ENCODE results near the gene PPP2R5E. TPM values are rescaled to one million over a fixed set of nuclear protein-coding genes. Genes with fewer than 3 reads are reported as not detected.

Gene PPP2R5E
- total and polyA plus RNA-seq, 4 donors: 6.0 to 13.1 (median 8.4) TPM

GRCh38 chr14:63454436-63454835 lies 88.7 kb downstream of the PPP2R5E start:
- no peaks in the 10 kb centered on the region for H3K9me3 ChIP-seq (ENCODE audit: control insufficient read depth in 4 of 4, low read length in 3 of 4)

GRCh38 chr14:63453443-63453936 lies 89.7 kb downstream of the PPP2R5E start:
- DNase-seq (ENCODE audit: low spot score): no peak
- Histone ChIP-seq H3K4me1 (ENCODE audit: control insufficient read depth in 4 of 4, insufficient read depth in 4 of 4, low read length in 3 of 4) (peaks cover 4 to 20% (median 6%) of the 10 kb centered on the region in 4 donors), H3K36me3 (ENCODE audit: control insufficient read depth in 4 of 4, insufficient read depth in 3 of 4, low read depth in 1 of 4, low read length in 3 of 4) (peaks cover 0 to 4% (median under 1%) of the 10 kb centered on the region in 4 donors), H3K9ac (ENCODE audit: low read depth in 1 of 2, low read length in 2 of 2) (no peak overlapping the region), H3K27me3 (ENCODE audit: control insufficient read depth in 4 of 4, insufficient read depth in 4 of 4, low read length in 3 of 4) (no peaks in the 10 kb centered on the region), H3K27ac (ENCODE audit: low read depth in 1 of 2, low read length in 2 of 2) (no peak overlapping the region), H3K9me3 (ENCODE audit: control insufficient read depth in 4 of 4, low read length in 3 of 4) (no peaks in the 10 kb centered on the region), H3K4me3 (ENCODE audit: low read depth in 1 of 3, low read length in 3 of 3) (no peak overlapping the region)
- WGBS: 80% methylated on average over 8 of the region's 8 CpGs
- peak in 1 of 2 donors; percentile 25 for TF ChIP-seq RXRA (IDR thresholded peaks at IDR 0.05)
- TF ChIP-seq TAF1 (conservative IDR thresholded peaks at IDR 0.05): no peak
- TF ChIP-seq FOXA1 (IDR thresholded peaks at IDR 0.05): no peak

More at GRCh38 chr14:63454436-63454835, 88.7 kb downstream of the PPP2R5E start:
- Histone ChIP-seq H3K27me3 (ENCODE audit: control insufficient read depth in 4 of 4, insufficient read depth in 4 of 4, low read length in 3 of 4) (no peaks in the 10 kb centered on the region), H3K36me3 (ENCODE audit: control insufficient read depth in 4 of 4, insufficient read depth in 3 of 4, low read depth in 1 of 4, low read length in 3 of 4) (peaks cover 0 to 4% (median under 1%) of the 10 kb centered on the region in 4 donors), H3K4me1 (ENCODE audit: control insufficient read depth in 4 of 4, insufficient read depth in 4 of 4, low read length in 3 of 4) (peaks cover 4 to 20% (median 6%) of the 10 kb centered on the region in 4 donors), H3K9ac (ENCODE audit: low read depth in 1 of 2, low read length in 2 of 2) (no peak overlapping the region), H3K4me3 (ENCODE audit: low read depth in 1 of 3, low read length in 3 of 3) (no peak overlapping the region), H3K27ac (ENCODE audit: low read depth in 1 of 2, low read length in 2 of 2) (no peak overlapping the region)
- WGBS: 96% methylated on average over 3 of the region's 3 CpGs
- no peak for DNase-seq (ENCODE audit: low spot score)
- TF ChIP-seq REST (IDR thresholded peaks at IDR 0.05) (no peak), JUND (IDR thresholded peaks at IDR 0.05) (no peak), MAX (IDR thresholded peaks at IDR 0.05) (no peak), CTCF (IDR thresholded peaks at IDR 0.05; ENCODE audit: low read depth, low read length, missing input control) (no peak), RXRA (IDR thresholded peaks at IDR 0.05) (no peak)

GRCh38 chr14:63452796-63453195 lies 90.4 kb downstream of the PPP2R5E start:
- H3K9ac ChIP-seq (ENCODE audit: low read depth in 1 of 2, low read length in 2 of 2): no peak overlapping the region
- no peaks in the 10 kb centered on the region for H3K9me3 ChIP-seq (ENCODE audit: control insufficient read depth in 4 of 4, low read length in 3 of 4)
- no peaks in the 10 kb centered on the region for H3K27me3 ChIP-seq (ENCODE audit: control insufficient read depth in 4 of 4, insufficient read depth in 4 of 4, low read length in 3 of 4)
- no peak overlapping the region for H3K27ac ChIP-seq (ENCODE audit: low read depth in 1 of 2, low read length in 2 of 2)
- WGBS: 93% methylated on average over 3 of the region's 3 CpGs
- DNase-seq (ENCODE audit: low spot score): no peak
- peaks cover 0 to 4% (median under 1%) of the 10 kb centered on the region in 4 donors for H3K36me3 ChIP-seq (ENCODE audit: control insufficient read depth in 4 of 4, insufficient read depth in 3 of 4, low read depth in 1 of 4, low read length in 3 of 4)
- no peak overlapping the region for H3K4me3 ChIP-seq (ENCODE audit: low read depth in 1 of 3, low read length in 3 of 3)
- H3K4me1 ChIP-seq (ENCODE audit: control insufficient read depth in 4 of 4, insufficient read depth in 4 of 4, low read length in 3 of 4): peaks cover under 1 to 15% (median 3%) of the 10 kb centered on the region in 4 donors
- TF ChIP-seq HNF4G (IDR thresholded peaks at IDR 0.05): no peak
- no peak for TF ChIP-seq TAF1 (conservative IDR thresholded peaks at IDR 0.05)
- no peak for TF ChIP-seq ATF3 (IDR thresholded peaks at IDR 0.05)
- TF ChIP-seq HNF4A (conservative IDR thresholded peaks at IDR 0.05): no peak
- no peak for TF ChIP-seq YY1 (IDR thresholded peaks at IDR 0.05)
- no peak for TF ChIP-seq GABPA (IDR thresholded peaks at IDR 0.05 in 1 of 2, conservative IDR thresholded peaks at IDR 0.05 in 1 of 2)
- no peak for TF ChIP-seq MAX (IDR thresholded peaks at IDR 0.05)
- TF ChIP-seq ZBTB33 (IDR thresholded peaks at IDR 0.05): no peak
- TF ChIP-seq REST (IDR thresholded peaks at IDR 0.05): no peak
- TF ChIP-seq EGR1 (IDR thresholded peaks at IDR 0.05; ENCODE audit: low read depth in 2 of 2): no peak

Measured in liver (tissue), 9 donors.